WTC11 (cell line): ENCODE data around the gene RPL14. TPM values are rescaled to one million over a fixed set of nuclear protein-coding genes. Genes with fewer than 3 reads are reported as not detected.

Experiments
- EMX1 ChIP-seq: fragments of 250-450 bp; sonication (Bioruptor Pico); IDR thresholded peaks from 2 replicates; pipeline ENCODE4 v1.8.0; 2021; ENCODE audit warnings: mild to moderate bottlenecking
- FOXP1 ChIP-seq: sonication (generic); formaldehyde crosslinking; IDR thresholded peaks from 2 replicates; pipeline ENCODE4 v1.8.0; 2022; ENCODE audit warnings: missing genetic modification reagents, mild to moderate bottlenecking, moderate library complexity, borderline replicate concordance
- GABPB1 ChIP-seq: sonication (generic); formaldehyde crosslinking; IDR thresholded peaks from 2 replicates; pipeline ENCODE4 v1.8.1; 2023; ENCODE audit warnings: mild to moderate bottlenecking, missing genetic modification reagents
- KAT7 ChIP-seq: sonication (generic); formaldehyde crosslinking; IDR thresholded peaks from 2 replicates; pipeline ENCODE4 v1.8.1; 2023; ENCODE audit warnings: missing genetic modification reagents, mild to moderate bottlenecking, borderline replicate concordance
- NFE2L1 ChIP-seq: sonication (generic); formaldehyde crosslinking; IDR thresholded peaks from 2 replicates; pipeline ENCODE4 v1.8.1; 2023; ENCODE audit warnings: missing genetic modification reagents
- NR2C2 ChIP-seq: sonication (generic); formaldehyde crosslinking; IDR thresholded peaks from 2 replicates; pipeline ENCODE4 v1.8.0; 2022; ENCODE audit warnings: mild to moderate bottlenecking, missing genetic modification reagents
- RELA ChIP-seq: sonication (generic); formaldehyde crosslinking; IDR thresholded peaks from 2 replicates; pipeline ENCODE4 v1.8.1; 2022; ENCODE audit warnings: missing genetic modification reagents, mild to moderate bottlenecking, borderline replicate concordance
- SMAD4 ChIP-seq: sonication (generic); formaldehyde crosslinking; IDR thresholded peaks from 2 replicates; pipeline ENCODE4 v1.8.0; 2022; ENCODE audit warnings: mild to moderate bottlenecking, missing genetic modification reagents
- SP1 ChIP-seq: sonication (generic); formaldehyde crosslinking; conservative IDR thresholded peaks from 2 replicates; pipeline ENCODE4 v1.8.1; 2022; ENCODE audit warnings: missing genetic modification reagents
- TP53 ChIP-seq: sonication (generic); formaldehyde crosslinking; IDR thresholded peaks from 2 replicates; pipeline ENCODE4 v1.8.1; 2023; ENCODE audit warnings: mild to moderate bottlenecking, missing genetic modification reagents
- ZNF138 ChIP-seq: sonication (generic); formaldehyde crosslinking; conservative IDR thresholded peaks from 2 replicates; pipeline ENCODE4 v1.8.1; 2022; ENCODE audit warnings: mild to moderate bottlenecking, moderate library complexity, missing genetic modification reagents
- ZNF232 ChIP-seq: sonication (generic); formaldehyde crosslinking; IDR thresholded peaks from 2 replicates; pipeline ENCODE4 v1.8.0; 2022; ENCODE audit warnings: mild to moderate bottlenecking, missing genetic modification reagents
- ZNF317 ChIP-seq: sonication (generic); formaldehyde crosslinking; IDR thresholded peaks from 2 replicates; pipeline ENCODE4 v1.8.1; 2023; ENCODE audit warnings: low read depth, mild to moderate bottlenecking, moderate library complexity, missing genetic modification reagents, borderline replicate concordance
- ZNF416 ChIP-seq: fragments of 250-450 bp; sonication (Bioruptor Pico); IDR thresholded peaks from 2 replicates; pipeline ENCODE4 v1.9.0; 2021; ENCODE audit warnings: mild to moderate bottlenecking, inconsistent platforms
- ZNF671 ChIP-seq: fragments of 250-450 bp; sonication (Bioruptor Pico); IDR thresholded peaks from 2 replicates; pipeline ENCODE4 v1.8.0; 2021; ENCODE audit warnings: mild to moderate bottlenecking
- total RNA-seq: library from RNA; stranded (reverse); gene quantifications from 3 replicates; pipeline ENCODE4 v1.2.3, GENCODE V29; 2021
- TF ChIP-seq, protein P1 (sequence below): sonication (generic); formaldehyde crosslinking; IDR thresholded peaks from 2 replicates; pipeline ENCODE4 v1.8.1; 2022; ENCODE audit warnings: mild to moderate bottlenecking, missing genetic modification reagents, moderate library complexity, borderline replicate concordance
- TF ChIP-seq, protein P2 (sequence below): sonication (generic); formaldehyde crosslinking; IDR thresholded peaks from 2 replicates; pipeline ENCODE4 v1.8.1; 2022; ENCODE audit warnings: low read depth, missing genetic modification reagents, borderline replicate concordance
- TF ChIP-seq, protein P3 (sequence below): fragments of 250-450 bp; sonication (Bioruptor Pico); IDR thresholded peaks from 2 replicates; pipeline ENCODE4 v1.9.0; 2021; ENCODE audit warnings: mild to moderate bottlenecking, borderline replicate concordance
- TF ChIP-seq, protein P4 (sequence below): sonication (generic); formaldehyde crosslinking; IDR thresholded peaks from 2 replicates; pipeline ENCODE4 v1.8.1; 2023; ENCODE audit warnings: mild to moderate bottlenecking, missing genetic modification reagents, borderline replicate concordance
- TF ChIP-seq, protein P5 (sequence below): sonication (generic); formaldehyde crosslinking; IDR thresholded peaks from 2 replicates; pipeline ENCODE4 v1.8.0; 2022; ENCODE audit warnings: mild to moderate bottlenecking, missing genetic modification reagents
- TF ChIP-seq, protein P6 (sequence below): sonication (generic); formaldehyde crosslinking; IDR thresholded peaks from 2 replicates; pipeline ENCODE4 v1.8.1; 2023; ENCODE audit warnings: mild to moderate bottlenecking, missing genetic modification reagents, moderate library complexity
- TF ChIP-seq, protein P7 (sequence below): sonication (generic); formaldehyde crosslinking; IDR thresholded peaks from 2 replicates; pipeline ENCODE4 v1.8.1; 2023; ENCODE audit warnings: mild to moderate bottlenecking, moderate library complexity, missing genetic modification reagents
- TF ChIP-seq, protein P8 (sequence below): sonication (generic); formaldehyde crosslinking; IDR thresholded peaks from 2 replicates; pipeline ENCODE4 v1.8.0; 2023; ENCODE audit warnings: missing genetic modification reagents

The RPL14 gene
- total RNA-seq, 1 experiment from 2014 or later = 2,816 TPM

DNA sequence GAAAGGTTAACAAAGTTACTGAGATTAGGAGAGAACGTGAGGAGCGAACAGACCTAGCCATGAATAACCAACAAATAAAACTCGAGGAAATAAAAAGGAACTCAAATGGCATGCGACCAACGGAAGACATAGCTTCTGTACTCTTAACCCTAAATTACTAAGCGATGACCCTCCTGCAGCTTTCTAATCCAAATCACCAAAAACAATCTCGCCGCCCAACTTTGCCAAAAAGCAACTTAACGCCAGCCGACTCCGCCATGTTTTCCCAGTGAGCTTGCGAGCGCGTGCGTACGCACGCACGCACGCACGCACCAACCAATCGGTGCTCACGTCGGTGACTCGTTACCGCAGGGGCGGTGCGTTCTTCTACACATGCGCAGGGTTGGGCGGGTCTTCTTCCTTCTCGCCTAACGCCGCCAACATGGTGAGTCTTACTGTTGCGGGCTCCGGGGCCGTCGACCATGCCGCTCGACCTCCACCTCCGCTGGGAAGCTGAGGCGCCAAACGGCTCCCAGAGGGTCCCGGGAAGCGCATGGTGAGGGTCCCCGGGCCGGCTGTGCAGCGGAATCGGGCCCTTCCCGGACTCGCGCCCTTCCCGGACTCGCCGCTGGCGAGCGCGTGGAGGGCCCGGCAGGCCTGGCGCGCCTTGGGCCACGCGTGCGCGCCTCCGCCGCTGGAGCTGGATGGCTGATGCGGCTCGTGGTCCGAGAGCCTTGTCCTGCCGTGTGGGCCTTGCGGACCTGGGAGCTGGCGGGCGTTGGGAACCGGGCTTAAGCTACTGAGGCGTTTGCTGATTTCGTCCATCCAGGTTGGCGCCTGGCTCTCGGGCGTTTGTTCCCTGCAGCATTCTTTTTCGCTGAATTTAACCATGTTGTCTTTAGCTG is at the start of gene RPL14 (continued):
- TF ChIP-seq ZNF671 (CRISPR knock-in tag) = no peak
- peak; percentile 40; the same call in 1 of the 2 replicates for TF ChIP-seq GABPB1
- TF ChIP-seq, protein P1, sequence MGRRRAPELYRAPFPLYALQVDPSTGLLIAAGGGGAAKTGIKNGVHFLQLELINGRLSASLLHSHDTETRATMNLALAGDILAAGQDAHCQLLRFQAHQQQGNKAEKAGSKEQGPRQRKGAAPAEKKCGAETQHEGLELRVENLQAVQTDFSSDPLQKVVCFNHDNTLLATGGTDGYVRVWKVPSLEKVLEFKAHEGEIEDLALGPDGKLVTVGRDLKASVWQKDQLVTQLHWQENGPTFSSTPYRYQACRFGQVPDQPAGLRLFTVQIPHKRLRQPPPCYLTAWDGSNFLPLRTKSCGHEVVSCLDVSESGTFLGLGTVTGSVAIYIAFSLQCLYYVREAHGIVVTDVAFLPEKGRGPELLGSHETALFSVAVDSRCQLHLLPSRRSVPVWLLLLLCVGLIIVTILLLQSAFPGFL (CRISPR knock-in tag) = no peak
- TF ChIP-seq, protein P2, sequence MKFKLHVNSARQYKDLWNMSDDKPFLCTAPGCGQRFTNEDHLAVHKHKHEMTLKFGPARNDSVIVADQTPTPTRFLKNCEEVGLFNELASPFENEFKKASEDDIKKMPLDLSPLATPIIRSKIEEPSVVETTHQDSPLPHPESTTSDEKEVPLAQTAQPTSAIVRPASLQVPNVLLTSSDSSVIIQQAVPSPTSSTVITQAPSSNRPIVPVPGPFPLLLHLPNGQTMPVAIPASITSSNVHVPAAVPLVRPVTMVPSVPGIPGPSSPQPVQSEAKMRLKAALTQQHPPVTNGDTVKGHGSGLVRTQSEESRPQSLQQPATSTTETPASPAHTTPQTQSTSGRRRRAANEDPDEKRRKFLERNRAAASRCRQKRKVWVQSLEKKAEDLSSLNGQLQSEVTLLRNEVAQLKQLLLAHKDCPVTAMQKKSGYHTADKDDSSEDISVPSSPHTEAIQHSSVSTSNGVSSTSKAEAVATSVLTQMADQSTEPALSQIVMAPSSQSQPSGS (CRISPR knock-in tag) = no peak
- peak; percentile 93 for TF ChIP-seq SP1 (CRISPR knock-in tag)
- TF ChIP-seq, protein P3, sequence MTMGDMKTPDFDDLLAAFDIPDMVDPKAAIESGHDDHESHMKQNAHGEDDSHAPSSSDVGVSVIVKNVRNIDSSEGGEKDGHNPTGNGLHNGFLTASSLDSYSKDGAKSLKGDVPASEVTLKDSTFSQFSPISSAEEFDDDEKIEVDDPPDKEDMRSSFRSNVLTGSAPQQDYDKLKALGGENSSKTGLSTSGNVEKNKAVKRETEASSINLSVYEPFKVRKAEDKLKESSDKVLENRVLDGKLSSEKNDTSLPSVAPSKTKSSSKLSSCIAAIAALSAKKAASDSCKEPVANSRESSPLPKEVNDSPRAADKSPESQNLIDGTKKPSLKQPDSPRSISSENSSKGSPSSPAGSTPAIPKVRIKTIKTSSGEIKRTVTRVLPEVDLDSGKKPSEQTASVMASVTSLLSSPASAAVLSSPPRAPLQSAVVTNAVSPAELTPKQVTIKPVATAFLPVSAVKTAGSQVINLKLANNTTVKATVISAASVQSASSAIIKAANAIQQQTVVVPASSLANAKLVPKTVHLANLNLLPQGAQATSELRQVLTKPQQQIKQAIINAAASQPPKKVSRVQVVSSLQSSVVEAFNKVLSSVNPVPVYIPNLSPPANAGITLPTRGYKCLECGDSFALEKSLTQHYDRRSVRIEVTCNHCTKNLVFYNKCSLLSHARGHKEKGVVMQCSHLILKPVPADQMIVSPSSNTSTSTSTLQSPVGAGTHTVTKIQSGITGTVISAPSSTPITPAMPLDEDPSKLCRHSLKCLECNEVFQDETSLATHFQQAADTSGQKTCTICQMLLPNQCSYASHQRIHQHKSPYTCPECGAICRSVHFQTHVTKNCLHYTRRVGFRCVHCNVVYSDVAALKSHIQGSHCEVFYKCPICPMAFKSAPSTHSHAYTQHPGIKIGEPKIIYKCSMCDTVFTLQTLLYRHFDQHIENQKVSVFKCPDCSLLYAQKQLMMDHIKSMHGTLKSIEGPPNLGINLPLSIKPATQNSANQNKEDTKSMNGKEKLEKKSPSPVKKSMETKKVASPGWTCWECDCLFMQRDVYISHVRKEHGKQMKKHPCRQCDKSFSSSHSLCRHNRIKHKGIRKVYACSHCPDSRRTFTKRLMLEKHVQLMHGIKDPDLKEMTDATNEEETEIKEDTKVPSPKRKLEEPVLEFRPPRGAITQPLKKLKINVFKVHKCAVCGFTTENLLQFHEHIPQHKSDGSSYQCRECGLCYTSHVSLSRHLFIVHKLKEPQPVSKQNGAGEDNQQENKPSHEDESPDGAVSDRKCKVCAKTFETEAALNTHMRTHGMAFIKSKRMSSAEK = no peak
- TF ChIP-seq KAT7 (CRISPR knock-in tag) = peak; percentile 96
- TF ChIP-seq NR2C2 (CRISPR knock-in tag) = no peak
- peak; percentile 45; the same call in 1 of the 2 replicates for TF ChIP-seq ZNF232
- 0 out of 2 replicates have a peak, but pooled peaks have one; percentile 43 for TF ChIP-seq NFE2L1 (CRISPR knock-in tag)
- TF ChIP-seq, protein P4, sequence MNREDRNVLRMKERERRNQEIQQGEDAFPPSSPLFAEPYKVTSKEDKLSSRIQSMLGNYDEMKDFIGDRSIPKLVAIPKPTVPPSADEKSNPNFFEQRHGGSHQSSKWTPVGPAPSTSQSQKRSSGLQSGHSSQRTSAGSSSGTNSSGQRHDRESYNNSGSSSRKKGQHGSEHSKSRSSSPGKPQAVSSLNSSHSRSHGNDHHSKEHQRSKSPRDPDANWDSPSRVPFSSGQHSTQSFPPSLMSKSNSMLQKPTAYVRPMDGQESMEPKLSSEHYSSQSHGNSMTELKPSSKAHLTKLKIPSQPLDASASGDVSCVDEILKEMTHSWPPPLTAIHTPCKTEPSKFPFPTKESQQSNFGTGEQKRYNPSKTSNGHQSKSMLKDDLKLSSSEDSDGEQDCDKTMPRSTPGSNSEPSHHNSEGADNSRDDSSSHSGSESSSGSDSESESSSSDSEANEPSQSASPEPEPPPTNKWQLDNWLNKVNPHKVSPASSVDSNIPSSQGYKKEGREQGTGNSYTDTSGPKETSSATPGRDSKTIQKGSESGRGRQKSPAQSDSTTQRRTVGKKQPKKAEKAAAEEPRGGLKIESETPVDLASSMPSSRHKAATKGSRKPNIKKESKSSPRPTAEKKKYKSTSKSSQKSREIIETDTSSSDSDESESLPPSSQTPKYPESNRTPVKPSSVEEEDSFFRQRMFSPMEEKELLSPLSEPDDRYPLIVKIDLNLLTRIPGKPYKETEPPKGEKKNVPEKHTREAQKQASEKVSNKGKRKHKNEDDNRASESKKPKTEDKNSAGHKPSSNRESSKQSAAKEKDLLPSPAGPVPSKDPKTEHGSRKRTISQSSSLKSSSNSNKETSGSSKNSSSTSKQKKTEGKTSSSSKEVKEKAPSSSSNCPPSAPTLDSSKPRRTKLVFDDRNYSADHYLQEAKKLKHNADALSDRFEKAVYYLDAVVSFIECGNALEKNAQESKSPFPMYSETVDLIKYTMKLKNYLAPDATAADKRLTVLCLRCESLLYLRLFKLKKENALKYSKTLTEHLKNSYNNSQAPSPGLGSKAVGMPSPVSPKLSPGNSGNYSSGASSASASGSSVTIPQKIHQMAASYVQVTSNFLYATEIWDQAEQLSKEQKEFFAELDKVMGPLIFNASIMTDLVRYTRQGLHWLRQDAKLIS (CRISPR knock-in tag) = no peak
- TF ChIP-seq, protein P5, sequence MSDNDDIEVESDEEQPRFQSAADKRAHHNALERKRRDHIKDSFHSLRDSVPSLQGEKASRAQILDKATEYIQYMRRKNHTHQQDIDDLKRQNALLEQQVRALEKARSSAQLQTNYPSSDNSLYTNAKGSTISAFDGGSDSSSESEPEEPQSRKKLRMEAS (CRISPR knock-in tag) = peak; percentile 84
- peak; percentile 94; the same call in 1 of the 2 replicates for TF ChIP-seq FOXP1 (CRISPR knock-in tag)
- TF ChIP-seq SMAD4 = 0 out of 2 replicates have a peak, but pooled peaks have one; percentile 54
- 0 out of 2 replicates have a peak, but pooled peaks have one; percentile 65 for TF ChIP-seq ZNF416 (CRISPR knock-in tag)
- no peak for TF ChIP-seq ZNF317
- TF ChIP-seq ZNF138 (CRISPR knock-in tag) = no peak
- no peak for TF ChIP-seq EMX1 (CRISPR knock-in tag)
- TF ChIP-seq, protein P6, sequence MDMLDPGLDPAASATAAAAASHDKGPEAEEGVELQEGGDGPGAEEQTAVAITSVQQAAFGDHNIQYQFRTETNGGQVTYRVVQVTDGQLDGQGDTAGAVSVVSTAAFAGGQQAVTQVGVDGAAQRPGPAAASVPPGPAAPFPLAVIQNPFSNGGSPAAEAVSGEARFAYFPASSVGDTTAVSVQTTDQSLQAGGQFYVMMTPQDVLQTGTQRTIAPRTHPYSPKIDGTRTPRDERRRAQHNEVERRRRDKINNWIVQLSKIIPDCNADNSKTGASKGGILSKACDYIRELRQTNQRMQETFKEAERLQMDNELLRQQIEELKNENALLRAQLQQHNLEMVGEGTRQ = no peak
- peak; percentile 19; the same call in 1 of the 2 replicates for TF ChIP-seq RELA (CRISPR knock-in tag)
- TF ChIP-seq TP53 = no peak
- TF ChIP-seq, protein P7, sequence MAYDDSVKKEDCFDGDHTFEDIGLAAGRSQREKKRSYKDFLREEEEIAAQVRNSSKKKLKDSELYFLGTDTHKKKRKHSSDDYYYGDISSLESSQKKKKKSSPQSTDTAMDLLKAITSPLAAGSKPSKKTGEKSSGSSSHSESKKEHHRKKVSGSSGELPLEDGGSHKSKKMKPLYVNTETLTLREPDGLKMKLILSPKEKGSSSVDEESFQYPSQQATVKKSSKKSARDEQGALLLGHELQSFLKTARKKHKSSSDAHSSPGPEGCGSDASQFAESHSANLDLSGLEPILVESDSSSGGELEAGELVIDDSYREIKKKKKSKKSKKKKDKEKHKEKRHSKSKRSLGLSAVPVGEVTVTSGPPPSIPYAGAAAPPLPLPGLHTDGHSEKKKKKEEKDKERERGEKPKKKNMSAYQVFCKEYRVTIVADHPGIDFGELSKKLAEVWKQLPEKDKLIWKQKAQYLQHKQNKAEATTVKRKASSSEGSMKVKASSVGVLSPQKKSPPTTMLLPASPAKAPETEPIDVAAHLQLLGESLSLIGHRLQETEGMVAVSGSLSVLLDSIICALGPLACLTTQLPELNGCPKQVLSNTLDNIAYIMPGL (CRISPR knock-in tag) = peak; percentile 82; the same call in 1 of the 2 replicates
- TF ChIP-seq, protein P8, sequence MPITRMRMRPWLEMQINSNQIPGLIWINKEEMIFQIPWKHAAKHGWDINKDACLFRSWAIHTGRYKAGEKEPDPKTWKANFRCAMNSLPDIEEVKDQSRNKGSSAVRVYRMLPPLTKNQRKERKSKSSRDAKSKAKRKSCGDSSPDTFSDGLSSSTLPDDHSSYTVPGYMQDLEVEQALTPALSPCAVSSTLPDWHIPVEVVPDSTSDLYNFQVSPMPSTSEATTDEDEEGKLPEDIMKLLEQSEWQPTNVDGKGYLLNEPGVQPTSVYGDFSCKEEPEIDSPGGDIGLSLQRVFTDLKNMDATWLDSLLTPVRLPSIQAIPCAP (CRISPR knock-in tag) = no peak
